Muscle of leg (tissue), 11 donors: ENCODE measurements around the gene SLC5A2. TPM values are rescaled to one million over a fixed set of nuclear protein-coding genes. Genes with fewer than 3 reads are reported as not detected.
"Not testable (repeated sequence)": the region's sequence is repeated elsewhere in the genome, so short reads cannot be mapped to it uniquely, and the experiment has no call there.

ENCODE experiments used
- DNase-seq: peaks from one replicate; pipeline ENCODE4 v3.0.0; 2013
- H3K27ac ChIP-seq: one replicate; pipeline ENCODE4 v1.5.1; 2013; ENCODE audit warnings: mild to moderate bottlenecking, low read length, control low read depth
- H3K27me3 ChIP-seq: one replicate; pipeline ENCODE4 v1.6.1; 2013; ENCODE audit warnings: low read length; ENCODE audit not compliant: control insufficient read depth, insufficient read depth
- H3K36me3 ChIP-seq: one replicate; pipeline ENCODE4 v1.6.1; 2013; ENCODE audit warnings: low read length; ENCODE audit not compliant: control insufficient read depth, insufficient read depth
- H3K4me1 ChIP-seq: one replicate; pipeline ENCODE4 v1.6.1; 2013; ENCODE audit warnings: low read length; ENCODE audit not compliant: control insufficient read depth, insufficient read depth
- H3K4me3 ChIP-seq: one replicate; pipeline ENCODE4 v1.5.1; 2013; ENCODE audit warnings: low read length, control low read depth
- H3K9me3 ChIP-seq: replicated peaks from 2 replicates; pipeline ENCODE4 v1.6.1; 2013; ENCODE audit warnings: low read depth, low read length; ENCODE audit not compliant: control insufficient read depth
- WGBS: methylation state at CpG from one replicate; pipeline ENCODE4 v1.1.5; 2013; ENCODE audit warnings: missing lambda C conversion rate; ENCODE audit not compliant: insufficient coverage; 5-methylcytosine and 5-hydroxymethylcytosine counted together
- polyA plus RNA-seq, 8 donors: library from polyadenylated mRNA; unstranded; fragments of 120-200 nt; gene quantifications; one replicate each; pipeline versions ENCODE4 v1.2.1 to v1.2.3, GENCODE V29; 2013; ENCODE audit warnings: inconsistent platforms in 1 of 8, low replicate concordance in 1 of 8; ENCODE audit not compliant: insufficient read length in 8 of 8, insufficient read depth in 1 of 8
- total RNA-seq: library from RNA; stranded (reverse); fragments of 120-200 nt; gene quantifications from one replicate; pipeline ENCODE4 v1.2.4, GENCODE V29; 2013

Gene SLC5A2
- total and polyA plus RNA-seq, 9 donors, result 0.44 to 11.6 (median 8.7) TPM

GRCh38 chr16:31476303-31477219 is 6.4 kb upstream of the SLC5A2 start:
- Histone ChIP-seq H3K36me3 (peaks cover 58% of the 10 kb centered on the region), H3K4me1 (peaks cover 50% of the 10 kb centered on the region), H3K4me3 (peak overlapping the region; percentile 17), H3K27ac (peak overlapping the region; percentile 77), H3K27me3 (no peaks in the 10 kb centered on the region), H3K9me3 (no peaks in the 10 kb centered on the region)
- WGBS, result 38% methylated on average over 52 of the region's 68 CpGs
- DNase-seq, result peak; percentile 72

GRCh38 chr16:31477220-31478216 is 5.4 kb upstream of the SLC5A2 start:
- 51% methylated on average over 54 of the region's 67 CpGs for WGBS
- Histone ChIP-seq H3K4me1 (peaks cover 47% of the 10 kb centered on the region), H3K4me3 (peak overlapping the region; percentile 15), H3K9me3 (no peaks in the 10 kb centered on the region), H3K36me3 (peaks cover 58% of the 10 kb centered on the region), H3K27me3 (no peaks in the 10 kb centered on the region), H3K27ac (no peak overlapping the region)
- no peak for DNase-seq

- 69% methylated on average over 2 of the region's 3 CpGs for WGBS
- Histone ChIP-seq H3K27me3 (no peaks in the 10 kb centered on the region), H3K36me3 (peaks cover 50% of the 10 kb centered on the region), H3K4me1 (peaks cover 34% of the 10 kb centered on the region), H3K27ac (no peak overlapping the region), H3K9me3 (no peaks in the 10 kb centered on the region), H3K4me3 (no peak overlapping the region)
- no peak for DNase-seq
Measured at GRCh38 chr16:31478956-31479355, 4.0 kb upstream of the SLC5A2 start.

GRCh38 chr16:31479751-31480150 is 3.2 kb upstream of the SLC5A2 start:
- Histone ChIP-seq H3K27me3 (no peaks in the 10 kb centered on the region), H3K4me1 (peaks cover 32% of the 10 kb centered on the region), H3K36me3 (peaks cover 43% of the 10 kb centered on the region), H3K27ac (no peak overlapping the region), H3K4me3 (no peak overlapping the region), H3K9me3 (no peaks in the 10 kb centered on the region)
- 91% methylated on average over 6 of the region's 9 CpGs for WGBS
- DNase-seq, result no peak

- Histone ChIP-seq H3K27me3 (peaks cover 8% of the 10 kb centered on the region), H3K9me3 (no peaks in the 10 kb centered on the region), H3K4me1 (peaks cover 41% of the 10 kb centered on the region), H3K36me3 (peaks cover 31% of the 10 kb centered on the region), H3K27ac (peak overlapping the region; percentile 25), H3K4me3 (no peak overlapping the region)
- WGBS, result 12% methylated on average over 4 of the region's 7 CpGs
- DNase-seq, result peak; percentile 72
Measured at GRCh38 chr16:31480851-31481536, 1.9 kb upstream of the SLC5A2 start.

- not testable (repeated sequence) for H3K4me3 ChIP-seq, H3K9me3 ChIP-seq, DNase-seq, H3K36me3 ChIP-seq, H3K27ac ChIP-seq
- Histone ChIP-seq H3K4me1 (peaks cover 56% of the 10 kb centered on the region), H3K27me3 (peaks cover 23% of the 10 kb centered on the region)
- 86% methylated on average over 1 of the region's 4 CpGs for WGBS
Measured at GRCh38 chr16:31484048-31484447, 1.1 kb downstream of the SLC5A2 start.

- H3K27me3 ChIP-seq, result peaks cover 23% of the 10 kb centered on the region
- no peak overlapping the region for H3K4me3 ChIP-seq
- H3K27ac ChIP-seq, result no peak overlapping the region
- DNase-seq, result no peak
- peaks cover 56% of the 10 kb centered on the region for H3K4me1 ChIP-seq
- H3K9me3 ChIP-seq, result no peaks in the 10 kb centered on the region
- no peaks in the 10 kb centered on the region for H3K36me3 ChIP-seq
- WGBS, result 29% methylated on average over 9 of the region's 14 CpGs
Measured at GRCh38 chr16:31484491-31485171, 1.7 kb downstream of the SLC5A2 start.

GRCh38 chr16:31485571-31485970 is 2.6 kb downstream of the SLC5A2 start:
- peak overlapping the region; percentile 47 for H3K27ac ChIP-seq
- peaks cover 53% of the 10 kb centered on the region for H3K4me1 ChIP-seq
- no peak for DNase-seq
- WGBS, result 85% methylated on average over 8 of the region's 17 CpGs
- H3K9me3 ChIP-seq, result no peaks in the 10 kb centered on the region
- H3K4me3 ChIP-seq, result no peak overlapping the region
- peaks cover 6% of the 10 kb centered on the region for H3K36me3 ChIP-seq
- peaks cover 23% of the 10 kb centered on the region for H3K27me3 ChIP-seq

GRCh38 chr16:31486045-31486444 is 3.1 kb downstream of the SLC5A2 start:
- peaks cover 48% of the 10 kb centered on the region for H3K4me1 ChIP-seq
- peak; percentile 85 for DNase-seq
- H3K27ac ChIP-seq, result peak overlapping the region; percentile 57

More at GRCh38 chr16:31486045-31486444, 3.1 kb downstream of the SLC5A2 start:
- Histone ChIP-seq H3K9me3 (no peaks in the 10 kb centered on the region), H3K27me3 (peaks cover 23% of the 10 kb centered on the region), H3K36me3 (peaks cover 11% of the 10 kb centered on the region), H3K4me3 (no peak overlapping the region)
- WGBS, result 92% methylated on average over 5 of the region's 5 CpGs
